ENCODE measurements around the gene SOHLH1.

GRCh38 chr9:135671591-135672041 lies 27.7 kb downstream of the SOHLH1 start:
- TF ChIP-seq BHLHE40 (IDR thresholded peaks at IDR 0.05; ENCODE audit: borderline replicate concordance), result no peak
- no peak for TF ChIP-seq ZNF384 (IDR thresholded peaks at IDR 0.05)
- no peak for TF ChIP-seq ARNT (IDR thresholded peaks at IDR 0.05)
- TF ChIP-seq CTBP1 (IDR thresholded peaks at IDR 0.05; ENCODE audit: borderline replicate concordance), result no peak
- no peak for TF ChIP-seq FOXM1 (IDR thresholded peaks at IDR 0.05; ENCODE audit: borderline replicate concordance)
- TF ChIP-seq TARDBP (IDR thresholded peaks at IDR 0.05), result no peak
- TF ChIP-seq HDGF (IDR thresholded peaks at IDR 0.05; ENCODE audit: borderline replicate concordance), result no peak

Data from HEK293T (cell line).